Epithelial cell of prostate (primary cell): ENCODE data around the gene SCFD2.
A peak's percentile ranks its signal among the peaks of the same experiment; 100 is the strongest.
"Not testable (repeated sequence)": the region's sequence is repeated elsewhere in the genome, so short reads cannot be mapped to it uniquely, and the experiment has no call there.

ENCODE experiments used
- DNase-seq: peaks from one replicate; pipeline ENCODE4 v3.0.0-alpha.2; 2011; ENCODE audit warnings: low read depth, low spot score
- H3K27ac ChIP-seq: fragments of 450-650 bp; 2 replicates; pipeline ENCODE4 v1.5.1; 2017; ENCODE audit warnings: mild to moderate bottlenecking

Gene SCFD2

DNA sequence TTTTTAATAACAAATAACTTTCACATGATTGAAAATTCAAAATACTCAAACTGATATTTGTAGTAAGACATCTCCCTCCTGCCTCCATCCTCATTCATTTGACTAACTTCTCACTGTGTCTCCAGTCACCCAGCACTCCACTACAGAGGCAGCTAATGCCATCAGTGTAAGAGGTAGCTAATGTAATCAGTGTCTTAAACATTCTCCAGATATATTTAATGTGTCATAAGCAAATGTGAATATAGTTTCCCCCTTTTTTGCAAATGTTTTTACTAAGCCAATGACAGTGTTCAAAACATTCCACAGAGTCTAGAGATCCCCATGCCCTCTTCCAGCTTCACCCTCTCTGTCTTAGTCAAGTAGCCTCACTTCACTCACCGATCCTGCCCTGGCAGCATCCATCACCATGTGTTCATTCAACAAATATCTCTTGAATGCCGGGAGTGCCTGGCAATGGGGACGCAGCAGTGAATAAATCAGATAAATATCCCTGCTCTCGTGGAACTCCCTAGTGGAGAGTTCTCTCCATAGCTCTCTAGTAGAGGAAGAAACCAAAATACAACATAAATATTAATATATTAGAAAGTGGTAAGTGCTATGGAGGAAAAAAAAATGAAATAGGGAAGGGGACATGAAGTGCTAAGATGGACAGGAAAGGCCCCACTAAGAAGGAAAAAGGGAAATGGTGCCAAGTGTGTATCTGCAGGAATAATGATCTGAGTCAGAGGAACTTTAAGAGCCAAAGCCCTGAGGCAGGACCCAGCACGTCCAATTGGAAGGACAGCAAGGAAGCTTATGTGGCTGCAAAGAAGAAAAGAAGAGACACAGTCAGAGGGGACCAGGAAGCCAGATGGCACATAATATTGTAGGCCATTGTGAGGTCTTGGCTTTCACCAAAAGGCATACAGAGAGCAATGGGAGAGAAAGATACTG lies 18.7 kb downstream of the SCFD2 start:
- peak; percentile 16 for DNase-seq

DNA sequence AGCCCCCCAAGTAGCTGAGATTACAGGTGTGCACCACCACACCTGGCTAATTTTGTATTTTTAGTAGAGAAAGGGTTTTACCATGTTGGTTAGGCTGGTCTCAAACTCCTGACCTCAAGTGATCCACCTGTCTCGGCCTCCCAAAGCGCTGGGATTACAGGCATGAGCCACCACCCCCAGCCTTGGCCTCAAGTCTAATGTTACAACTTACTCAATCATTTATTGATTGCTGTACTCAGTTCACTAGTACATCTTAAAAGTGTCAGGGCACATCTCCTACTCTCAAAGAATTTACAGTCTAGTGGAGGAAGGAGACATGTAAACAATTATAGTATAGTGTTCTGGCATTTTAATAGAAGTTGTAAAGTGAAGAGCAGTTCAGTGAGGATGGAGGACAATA lies 19.5 kb downstream of the SCFD2 start:
- H3K27ac ChIP-seq, result peak overlapping the region; percentile 60
- not testable (repeated sequence) for DNase-seq

More for the DNA sequence above, 18.7 kb downstream of the SCFD2 start:
- peak overlapping the region; percentile 60 for H3K27ac ChIP-seq

DNA sequence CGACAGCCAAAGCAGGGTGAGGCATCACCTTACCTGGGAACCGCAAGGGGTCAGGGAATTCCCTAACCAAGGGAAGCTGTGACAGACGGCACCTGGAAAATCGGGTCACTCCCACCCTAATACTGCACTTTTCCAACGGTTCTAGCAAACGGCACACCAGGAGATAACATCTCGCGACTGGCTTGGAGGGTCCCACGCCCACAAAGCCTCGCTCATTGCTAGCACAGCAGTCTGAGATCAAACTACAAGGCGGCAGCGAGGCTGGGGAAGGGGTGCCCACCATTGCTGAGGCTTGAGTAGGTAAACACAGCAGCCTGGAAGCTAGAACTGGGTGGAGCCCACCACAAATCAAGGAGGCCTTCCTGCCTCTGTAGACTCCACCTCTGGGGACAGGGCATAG lies 25.7 kb downstream of the SCFD2 start:
- H3K27ac ChIP-seq, DNase-seq: not testable (repeated sequence)

DNA sequence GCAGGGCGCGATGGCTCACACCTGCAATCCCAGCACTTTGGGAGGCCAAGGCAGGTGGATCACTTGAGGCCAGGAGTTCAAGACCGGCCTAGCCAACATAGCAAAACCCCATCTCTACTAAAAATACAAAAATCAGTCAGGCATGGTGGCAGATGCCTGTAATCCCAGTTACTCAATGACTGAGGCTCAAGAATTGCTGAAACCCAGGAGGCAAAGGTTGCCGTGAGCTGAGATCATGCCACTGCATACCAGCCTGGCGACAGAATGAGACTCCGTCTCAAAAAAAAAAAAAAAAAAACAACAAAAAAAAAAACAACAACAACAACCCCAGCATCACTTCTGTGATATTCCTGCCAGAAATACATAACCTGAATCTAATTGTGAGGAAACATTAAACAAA lies 30.9 kb downstream of the SCFD2 start:
- H3K27ac ChIP-seq, DNase-seq: not testable (repeated sequence)

GRCh38 chr4:53326535-53326934 lies 39.3 kb downstream of the SCFD2 start:
- DNase-seq, result no peak
- H3K27ac ChIP-seq, result no peak overlapping the region

DNA sequence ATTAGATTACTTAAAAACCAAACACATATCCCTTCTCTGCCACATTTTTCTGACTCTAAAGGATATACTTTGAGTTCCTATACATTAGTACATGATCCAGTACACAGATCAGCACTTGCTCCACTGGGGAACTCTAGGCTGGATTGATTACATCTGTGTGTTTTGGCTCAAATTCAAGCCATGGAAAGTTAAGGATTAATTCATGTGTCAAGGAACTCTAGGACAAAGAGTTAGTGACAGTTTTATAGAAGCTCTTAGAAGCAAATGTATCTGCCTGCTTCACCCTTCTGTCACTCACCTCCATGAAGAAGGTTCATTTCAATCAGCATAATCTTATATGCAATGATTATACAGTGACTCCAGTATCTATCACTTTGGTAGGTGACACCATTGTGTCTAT lies 43.2 kb downstream of the SCFD2 start:
- no peak for DNase-seq
- no peak overlapping the region for H3K27ac ChIP-seq

- DNase-seq, result no peak
- H3K27ac ChIP-seq, result peak overlapping the region; percentile 72
Measured at GRCh38 chr4:53321984-53322289, 43.9 kb downstream of the SCFD2 start.

GRCh38 chr4:53321151-53321983 lies 44.5 kb downstream of the SCFD2 start:
- DNase-seq, result no peak
- peak overlapping the region; percentile 72 for H3K27ac ChIP-seq

- no peak for DNase-seq
- H3K27ac ChIP-seq, result no peak overlapping the region
Measured at GRCh38 chr4:53315300-53315699, 50.6 kb downstream of the SCFD2 start.

DNA sequence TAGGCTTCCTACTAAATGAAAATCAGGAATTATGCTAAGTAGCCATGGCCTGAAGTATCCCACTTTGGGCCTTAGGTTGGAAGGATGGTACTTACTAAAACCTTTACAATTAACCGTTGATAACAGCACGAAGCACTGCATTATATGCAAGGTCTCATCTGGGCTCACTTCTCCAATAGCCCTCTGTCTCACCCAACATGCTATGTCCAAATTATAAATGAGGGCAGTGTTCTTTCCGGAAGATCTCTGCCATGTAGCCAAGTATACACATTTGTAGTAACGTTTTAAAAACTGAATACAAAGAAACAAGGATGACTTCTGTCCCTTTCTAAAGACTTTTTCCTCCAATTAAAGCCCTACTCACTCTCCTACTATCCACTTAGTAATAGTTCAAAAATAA lies 51.6 kb downstream of the SCFD2 start:
- H3K27ac ChIP-seq, result no peak overlapping the region
- DNase-seq, result no peak

DNA sequence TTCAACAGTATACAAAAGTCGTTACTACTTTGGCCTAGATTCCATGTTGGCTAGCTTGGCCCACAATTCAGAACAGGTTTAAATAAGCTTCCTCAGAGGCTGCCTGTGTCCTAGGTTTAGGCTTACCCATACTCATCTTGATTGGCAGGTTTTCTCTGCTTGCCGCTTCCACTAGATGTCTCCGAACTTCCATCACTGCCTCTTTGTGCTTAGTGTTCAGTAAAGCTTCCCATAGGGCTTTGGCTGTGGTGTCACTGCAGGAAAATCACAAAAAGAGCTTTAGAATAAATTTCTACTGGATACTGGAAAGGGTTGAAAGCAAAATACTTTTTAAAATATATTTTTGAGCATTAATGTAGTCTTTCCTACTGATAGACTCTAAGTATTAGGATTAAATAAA lies 52.4 kb downstream of the SCFD2 start:
- H3K27ac ChIP-seq, result no peak overlapping the region
- no peak for DNase-seq

DNA sequence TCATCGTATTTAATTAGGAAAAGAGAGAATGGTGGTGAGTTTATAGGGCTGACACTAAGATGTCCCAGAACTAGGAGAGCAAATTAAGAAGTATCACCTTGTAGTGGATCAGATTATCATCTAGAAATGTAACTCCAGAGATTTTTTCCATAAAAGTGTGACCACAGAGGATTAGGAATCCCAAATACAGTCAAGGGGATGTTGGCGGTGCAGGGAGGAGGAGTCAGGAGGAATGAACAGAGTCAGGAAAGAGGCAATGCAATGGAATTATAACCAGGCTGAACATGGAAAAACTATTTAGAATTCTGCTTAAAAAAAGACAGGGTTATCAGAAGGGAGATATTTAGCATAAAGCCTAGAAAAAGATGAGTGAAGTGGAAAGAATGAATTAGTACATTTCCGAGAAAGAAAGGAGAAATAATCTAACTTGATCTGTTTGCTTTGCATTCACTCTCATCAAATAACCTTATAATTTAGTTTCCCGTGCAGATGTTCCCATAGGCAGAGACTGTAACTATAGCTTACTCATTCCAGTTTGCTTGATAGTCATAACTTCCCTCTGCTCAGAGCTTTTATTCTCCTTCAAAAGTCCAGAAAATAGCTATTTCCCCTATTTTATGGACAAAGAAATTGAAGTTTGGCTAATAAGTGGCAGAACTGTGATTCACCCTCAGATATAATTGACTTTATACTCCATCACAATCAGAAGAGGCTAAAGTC lies 56.4 kb downstream of the SCFD2 start:
- no peak for DNase-seq
- H3K27ac ChIP-seq, result no peak overlapping the region

DNA sequence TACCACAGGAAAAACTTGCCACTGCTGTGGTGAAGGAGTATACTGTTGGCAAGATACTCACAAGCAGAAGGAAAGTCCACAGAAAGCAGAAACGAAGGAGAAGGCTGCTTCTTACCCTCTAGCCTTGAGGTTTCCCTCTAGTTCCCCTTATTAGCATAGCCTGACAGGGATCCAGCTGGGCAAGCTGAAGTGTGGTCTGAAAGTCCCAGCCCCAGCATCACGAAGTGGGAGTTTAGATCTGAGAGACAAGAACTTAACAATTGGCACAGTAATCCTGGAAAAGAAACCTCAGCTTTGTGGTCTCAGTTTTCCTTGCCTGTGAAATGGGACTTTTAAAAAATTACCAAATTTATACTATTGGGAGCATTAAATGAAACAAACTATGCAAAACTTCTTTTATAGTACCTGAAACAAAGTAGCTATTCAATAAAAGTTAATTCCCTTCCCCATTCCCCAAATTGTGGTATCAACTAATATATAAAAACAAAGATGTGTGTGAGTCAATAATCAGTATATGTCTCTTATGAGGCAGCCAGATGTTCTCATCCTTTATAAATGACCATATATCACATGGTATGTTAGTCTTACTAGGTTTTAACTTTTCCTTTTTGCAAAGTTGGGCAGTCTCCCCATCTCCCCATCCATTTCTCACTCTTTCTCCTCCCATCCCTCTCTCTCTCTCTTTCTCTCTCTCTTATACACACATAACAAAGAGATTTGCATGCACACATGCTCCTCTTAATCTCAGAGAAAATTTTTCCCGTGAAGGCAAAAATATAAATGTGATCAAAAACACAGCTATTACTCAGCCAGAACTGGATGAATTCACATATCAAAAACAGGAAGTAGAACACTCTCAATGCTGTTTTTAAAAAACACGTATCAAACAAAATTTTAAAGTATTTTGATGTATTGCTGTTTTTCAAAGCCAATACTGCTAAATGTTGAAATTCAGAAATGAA lies 57.8 kb downstream of the SCFD2 start:
- H3K27ac ChIP-seq, result no peak overlapping the region
- no peak for DNase-seq

GRCh38 chr4:53307210-53307609 lies 58.7 kb downstream of the SCFD2 start:
- DNase-seq, result no peak
- H3K27ac ChIP-seq, result no peak overlapping the region

DNA sequence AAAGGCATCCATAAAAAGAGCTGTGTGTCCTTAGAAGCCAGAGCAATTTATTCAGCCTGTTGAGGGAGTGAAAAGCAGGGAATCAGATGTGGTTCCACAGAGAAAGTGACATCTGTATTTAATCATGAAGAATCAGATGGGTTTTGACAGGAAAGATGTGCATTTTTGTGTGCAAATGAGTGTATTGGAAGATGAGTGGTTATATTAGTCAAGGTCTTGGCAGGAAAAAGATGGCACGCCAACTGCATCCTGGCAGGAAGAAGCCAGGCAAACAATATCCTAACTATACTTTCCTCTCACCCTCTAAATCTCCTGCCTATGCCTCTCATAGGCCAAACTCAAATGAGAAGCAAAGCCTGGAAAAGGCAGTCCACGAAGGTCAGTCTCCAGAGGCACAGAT lies 59.1 kb downstream of the SCFD2 start:
- no peak for DNase-seq
- no peak overlapping the region for H3K27ac ChIP-seq

- H3K27ac ChIP-seq, result not testable (repeated sequence)
Measured at GRCh38 chr4:53292209-53292608, 73.7 kb downstream of the SCFD2 start.

GRCh38 chr4:53281438-53281837 lies 84.4 kb downstream of the SCFD2 start:
- no peak for DNase-seq
- no peak overlapping the region for H3K27ac ChIP-seq

More at GRCh38 chr4:53292209-53292608, 73.7 kb downstream of the SCFD2 start:
- DNase-seq, result not testable (repeated sequence)

- DNase-seq, result no peak
- H3K27ac ChIP-seq, result no peak overlapping the region
Measured at GRCh38 chr4:53280846-53281245, 85.0 kb downstream of the SCFD2 start.

DNA sequence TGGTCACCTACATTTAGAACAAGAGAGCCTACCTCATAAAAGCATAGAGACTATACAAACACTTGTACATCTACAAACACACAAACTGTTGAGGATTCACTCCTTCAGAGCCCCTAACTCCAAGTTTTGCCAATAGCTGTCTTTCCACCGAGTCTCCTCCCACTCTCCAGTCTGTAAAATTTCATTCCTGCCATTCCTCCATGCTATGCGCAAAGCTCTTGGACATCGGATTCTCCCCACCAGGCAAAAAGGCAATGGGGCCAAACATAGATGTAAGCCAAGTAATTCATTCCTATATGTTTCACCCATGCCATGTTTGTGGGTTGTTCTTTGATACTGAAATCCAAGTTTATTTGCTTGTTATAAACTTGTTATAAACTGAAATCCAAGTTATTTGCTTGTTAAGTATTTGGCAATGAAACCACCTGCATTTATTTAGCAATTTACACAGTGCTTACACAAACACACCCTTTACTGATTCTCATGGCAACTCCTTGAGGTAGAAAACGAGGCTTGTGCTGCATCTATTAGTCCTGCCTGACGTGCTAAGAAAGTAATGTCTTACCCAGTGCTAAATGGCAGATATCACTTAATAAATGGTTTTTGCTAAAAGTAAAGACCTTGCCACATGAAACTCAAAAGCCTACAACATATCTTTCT lies 91.1 kb downstream of the SCFD2 start:
- no peak for DNase-seq
- no peak overlapping the region for H3K27ac ChIP-seq
